Prostate gland (tissue), 2 donors: ENCODE data around the gene SLC39A9. TPM values are rescaled to one million over a fixed set of nuclear protein-coding genes. Genes with fewer than 3 reads are reported as not detected.
"Not testable (repeated sequence)": the region's sequence is repeated elsewhere in the genome, so short reads cannot be mapped to it uniquely, and the experiment has no call there.

ENCODE experiments used
- DNase-seq: peaks from one replicate; pipeline ENCODE4 v3.0.0-alpha.2; 2019; ENCODE audit warnings: low spot score
- H3K27ac ChIP-seq, 2 donors: fragments of 200-600 bp; sonication (generic); 2 replicates each; pipeline ENCODE4 v1.5.1; 2017 to 2019
- H3K27me3 ChIP-seq: fragments of 200-600 bp; sonication (generic); replicated peaks from 2 replicates; pipeline ENCODE4 v1.5.1; 2019; ENCODE audit not compliant: insufficient read depth
- H3K36me3 ChIP-seq, 2 donors: fragments of 200-600 bp; sonication (generic); 1 replicate in 1 of 2; 2 replicates in 1 of 2; pipeline versions ENCODE4 v1.5.1 to v1.8.1; 2017 to 2019
- H3K4me1 ChIP-seq: fragments of 200-600 bp; sonication (generic); replicated peaks from 2 replicates; pipeline ENCODE4 v1.5.1; 2019
- H3K4me3 ChIP-seq, 2 donors: fragments of 200-600 bp; sonication (generic); 2 replicates each; pipeline ENCODE4 v1.5.1; 2017 to 2019
- H3K9me3 ChIP-seq: fragments of 200-600 bp; sonication (generic); 2 replicates; pipeline ENCODE4 v1.5.1; 2017
- POLR2A ChIP-seq: fragments of 450-650 bp; IDR thresholded peaks from one replicate; pipeline ENCODE4 v1.6.1; 2016; ENCODE audit warnings: antibody characterized with exemption, mild to moderate bottlenecking
- POLR2AphosphoS5 ChIP-seq: sonication (generic); formaldehyde crosslinking; IDR thresholded peaks from one replicate; pipeline ENCODE4 v1.6.1; 2017; ENCODE audit warnings: antibody characterized with exemption
- WGBS: methylation state at CpG from one replicate; pipeline ENCODE4 v1.1.5; 2018; 5-methylcytosine and 5-hydroxymethylcytosine counted together
- intact Hi-C: fragments of 100-400 bp; cut with DNase I; formaldehyde crosslinking; loops from one replicate; pipeline ENCODE4 v1.14.2; 2022
- total RNA-seq, 2 donors: library from RNA; depleted of rRNA; stranded (reverse); fragments of >200 nt; gene quantifications; one replicate each; pipeline ENCODE4 v1.1.0, GENCODE V29; 2016
- TF ChIP-seq, protein P1 (sequence below), 4 experiments: fragments of 200-600 bp in 2 of 4; fragments of 450-650 bp in 2 of 4; sonication (generic) in 2 of 4; IDR thresholded peaks; 1 replicate in 3 of 4; 2 replicates in 1 of 4; pipeline ENCODE4 v1.5.1; 2016 to 2019; ENCODE audit warnings: antibody characterized with exemption in 4 of 4, mild to moderate bottlenecking in 2 of 4, moderate library complexity in 2 of 4

Gene SLC39A9
- total RNA-seq, 2 donors from 2014 or later: 71.5 to 102 TPM

DNA sequence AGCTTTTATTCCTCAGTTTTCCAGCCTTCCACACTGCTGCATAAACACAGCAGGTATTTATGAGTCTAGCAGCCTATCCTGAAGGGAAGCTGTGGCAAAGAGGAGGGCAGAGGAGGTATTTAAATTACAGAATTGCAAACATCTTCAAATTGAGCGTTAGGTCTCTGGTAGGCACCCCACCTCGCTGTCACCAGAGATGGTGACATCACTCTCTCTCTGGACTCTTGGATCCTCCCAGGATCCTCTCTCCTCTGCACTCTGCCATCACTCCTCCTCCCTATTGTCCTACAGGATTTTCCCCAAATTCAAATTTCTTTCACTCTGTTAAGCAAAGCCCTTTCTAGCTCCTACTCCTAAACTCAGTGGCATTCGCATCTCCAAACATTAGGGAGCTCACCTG is 92.7 kb downstream of the SLC39A9 start:
- WGBS: 70% methylated on average over 3 of the region's 3 CpGs
- Histone ChIP-seq H3K4me3 (no peak overlapping the region), H3K36me3 (no peaks in the 10 kb centered on the region), H3K9me3 (no peaks in the 10 kb centered on the region), H3K27ac (no peak overlapping the region), H3K4me1 (no peaks in the 10 kb centered on the region), H3K27me3 (no peaks in the 10 kb centered on the region)
- intact Hi-C loops: no loop called here
- TF ChIP-seq POLR2AphosphoS5: no peak
- TF ChIP-seq, protein P1, sequence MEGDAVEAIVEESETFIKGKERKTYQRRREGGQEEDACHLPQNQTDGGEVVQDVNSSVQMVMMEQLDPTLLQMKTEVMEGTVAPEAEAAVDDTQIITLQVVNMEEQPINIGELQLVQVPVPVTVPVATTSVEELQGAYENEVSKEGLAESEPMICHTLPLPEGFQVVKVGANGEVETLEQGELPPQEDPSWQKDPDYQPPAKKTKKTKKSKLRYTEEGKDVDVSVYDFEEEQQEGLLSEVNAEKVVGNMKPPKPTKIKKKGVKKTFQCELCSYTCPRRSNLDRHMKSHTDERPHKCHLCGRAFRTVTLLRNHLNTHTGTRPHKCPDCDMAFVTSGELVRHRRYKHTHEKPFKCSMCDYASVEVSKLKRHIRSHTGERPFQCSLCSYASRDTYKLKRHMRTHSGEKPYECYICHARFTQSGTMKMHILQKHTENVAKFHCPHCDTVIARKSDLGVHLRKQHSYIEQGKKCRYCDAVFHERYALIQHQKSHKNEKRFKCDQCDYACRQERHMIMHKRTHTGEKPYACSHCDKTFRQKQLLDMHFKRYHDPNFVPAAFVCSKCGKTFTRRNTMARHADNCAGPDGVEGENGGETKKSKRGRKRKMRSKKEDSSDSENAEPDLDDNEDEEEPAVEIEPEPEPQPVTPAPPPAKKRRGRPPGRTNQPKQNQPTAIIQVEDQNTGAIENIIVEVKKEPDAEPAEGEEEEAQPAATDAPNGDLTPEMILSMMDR (IDR thresholded peaks at IDR 0.05): no peak
- no peak for TF ChIP-seq POLR2A
- DNase-seq: no peak

DNA sequence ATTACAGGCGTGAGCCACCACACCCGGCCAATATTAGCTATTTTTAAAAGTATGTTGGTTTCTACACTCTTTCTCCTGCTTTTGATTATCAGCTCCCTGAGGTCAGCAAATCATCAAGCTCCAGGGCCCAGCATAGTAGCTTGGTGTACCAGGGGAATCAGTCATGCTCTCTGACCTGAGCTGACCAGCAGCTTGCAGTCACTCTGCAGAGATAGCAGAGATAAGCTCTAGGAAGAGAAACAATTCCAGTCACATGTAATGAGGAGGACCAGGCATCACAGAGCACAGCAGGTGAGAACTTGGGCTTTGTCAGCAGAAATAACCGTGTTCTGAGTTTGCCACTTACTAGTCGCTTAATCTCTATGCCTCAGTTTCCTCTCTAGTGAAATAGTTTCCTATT is 94.5 kb downstream of the SLC39A9 start:
- intact Hi-C loops: no loop called here
- no peak overlapping the region for H3K27ac ChIP-seq
- WGBS: 76% methylated on average over 4 of the region's 4 CpGs
- no peaks in the 10 kb centered on the region for H3K36me3 ChIP-seq
- no peak overlapping the region for H3K4me3 ChIP-seq
- no peaks in the 10 kb centered on the region for H3K4me1 ChIP-seq
- TF ChIP-seq POLR2AphosphoS5 (no peak), POLR2A (no peak)
- TF ChIP-seq, protein P1 (IDR thresholded peaks at IDR 0.05): no peak
- no peaks in the 10 kb centered on the region for H3K27me3 ChIP-seq
- no peaks in the 10 kb centered on the region for H3K9me3 ChIP-seq
- DNase-seq: no peak

DNA sequence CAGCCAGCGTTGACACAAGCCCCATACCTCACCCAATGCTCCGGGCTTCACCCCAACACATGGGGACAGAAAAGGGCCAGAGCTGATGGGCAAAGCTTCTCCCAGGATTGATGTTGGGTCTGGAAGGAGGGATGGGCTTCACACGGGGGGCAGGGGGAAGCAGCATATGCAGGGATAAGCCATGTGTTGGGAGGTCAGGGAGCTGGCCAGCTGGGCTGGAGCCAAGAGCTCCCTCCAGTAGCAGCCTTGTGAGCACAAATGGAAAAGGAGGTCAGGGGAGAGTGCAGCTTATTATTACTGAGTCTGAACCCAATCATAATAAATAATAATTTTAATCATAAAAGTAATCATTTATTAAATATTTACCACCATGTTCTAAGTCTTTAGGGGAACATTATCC is 95.3 kb downstream of the SLC39A9 start:
- no peak for DNase-seq
- H3K4me3 ChIP-seq: no peak overlapping the region

DNA sequence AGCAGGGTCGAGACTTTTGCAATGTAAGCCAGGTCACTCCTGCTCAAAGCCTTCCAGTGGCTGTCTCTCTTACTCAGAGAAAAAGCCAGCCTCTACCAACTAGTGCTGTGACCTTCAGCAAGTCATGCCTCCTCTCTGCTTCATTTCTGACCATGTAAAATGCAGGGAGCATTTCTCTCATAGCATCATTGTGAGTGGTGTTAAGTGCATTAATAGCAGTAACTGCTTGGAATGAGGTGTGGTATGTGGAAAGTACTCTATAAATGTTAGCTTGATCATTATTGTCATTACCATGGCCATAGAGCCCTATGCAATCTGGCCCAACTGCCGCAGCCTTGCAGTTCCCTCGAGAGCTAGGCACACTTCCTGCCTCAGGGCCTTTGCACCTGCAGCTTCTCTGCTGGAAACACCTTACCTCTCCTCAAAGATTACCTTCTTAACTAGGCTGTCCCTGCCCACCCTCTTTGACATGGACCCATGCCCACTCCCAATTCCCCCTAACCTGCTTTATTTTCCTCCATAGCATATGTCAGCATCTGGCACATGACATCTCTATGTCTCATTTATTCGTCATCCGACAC is 96.9 kb downstream of the SLC39A9 start:
- intact Hi-C loops: no loop called here
- no peaks in the 10 kb centered on the region for H3K9me3 ChIP-seq
- no peaks in the 10 kb centered on the region for H3K27me3 ChIP-seq
- no peaks in the 10 kb centered on the region for H3K36me3 ChIP-seq
- DNase-seq: no peak
- no peak overlapping the region for H3K27ac ChIP-seq
- TF ChIP-seq POLR2AphosphoS5: no peak
- TF ChIP-seq, protein P1 (IDR thresholded peaks at IDR 0.05): no peak
- no peak for TF ChIP-seq POLR2A
- 94% methylated on average over 5 of the region's 5 CpGs for WGBS
- no peaks in the 10 kb centered on the region for H3K4me1 ChIP-seq
- no peak overlapping the region for H3K4me3 ChIP-seq

More for the DNA sequence above, 95.3 kb downstream of the SLC39A9 start:
- intact Hi-C loops: no loop called here
- no peak overlapping the region for H3K27ac ChIP-seq
- WGBS: 70% methylated on average over 3 of the region's 3 CpGs
- TF ChIP-seq POLR2AphosphoS5 (no peak), POLR2A (no peak)
- TF ChIP-seq, protein P1 (IDR thresholded peaks at IDR 0.05): no peak
- H3K4me1 ChIP-seq: no peaks in the 10 kb centered on the region
- H3K27me3 ChIP-seq: no peaks in the 10 kb centered on the region
- no peaks in the 10 kb centered on the region for H3K9me3 ChIP-seq
- no peaks in the 10 kb centered on the region for H3K36me3 ChIP-seq

DNA sequence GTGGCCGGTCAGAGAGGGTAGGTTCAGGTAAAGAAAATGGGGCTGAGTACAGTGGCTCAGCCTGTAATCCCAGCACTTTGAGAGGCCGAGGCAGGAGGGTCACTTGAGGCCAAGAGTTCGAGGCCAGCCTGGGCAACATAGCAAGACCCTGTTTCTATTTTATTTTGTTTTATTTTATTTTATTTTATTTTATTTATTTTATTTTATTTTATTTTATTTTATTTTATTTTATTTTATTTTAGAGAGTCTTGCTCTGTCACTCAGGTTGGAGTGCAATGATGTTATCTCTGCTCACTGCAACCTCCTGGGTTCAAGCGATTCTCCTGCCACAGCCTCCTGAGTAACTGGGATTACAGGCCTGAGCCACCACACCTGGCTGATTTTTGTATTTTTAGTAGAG is 99.4 kb downstream of the SLC39A9 start:
- intact Hi-C loops, H3K27me3 ChIP-seq, H3K4me3 ChIP-seq, H3K36me3 ChIP-seq, H3K4me1 ChIP-seq, DNase-seq, H3K9me3 ChIP-seq, H3K27ac ChIP-seq: not testable (repeated sequence)
- 100% methylated on average over 4 of the region's 4 CpGs for WGBS

DNA sequence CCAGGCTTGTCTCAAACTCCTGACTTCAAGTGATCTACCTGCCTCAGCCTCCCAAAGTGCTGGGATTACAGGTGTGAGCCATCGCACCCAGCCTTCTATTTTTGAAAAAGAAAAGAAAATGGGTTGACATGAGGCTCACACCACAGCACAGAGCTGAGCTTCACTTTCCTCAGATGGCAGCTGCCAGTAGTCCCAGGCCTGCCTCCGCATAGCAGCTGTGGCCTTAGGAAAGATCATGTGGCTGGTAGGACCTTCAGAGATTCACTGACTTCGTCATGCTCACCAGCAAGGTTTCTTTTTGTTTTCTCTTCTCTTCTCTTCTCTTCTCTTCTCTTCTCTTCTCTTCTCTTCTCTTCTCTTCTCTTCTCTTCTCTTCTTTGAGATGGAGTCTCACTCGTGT is 99.8 kb downstream of the SLC39A9 start:
- H3K4me1 ChIP-seq, H3K4me3 ChIP-seq, H3K27ac ChIP-seq, H3K36me3 ChIP-seq, DNase-seq, H3K9me3 ChIP-seq, intact Hi-C loops, H3K27me3 ChIP-seq: not testable (repeated sequence)
- WGBS: 98% methylated on average over 4 of the region's 4 CpGs
